GM19467 (cell line): ENCODE measurements around the gene DBN1.

Experiments
- ATAC-seq: cut with Tn5 transposase; IDR thresholded peaks from one replicate; pipeline ENCODE4 v1.9.1; 2021; ENCODE audit warnings: mild to moderate bottlenecking, moderate library complexity; ENCODE audit not compliant: unreplicated experiment

The DBN1 gene

GRCh38 chr5:177410575-177410974 is 62.9 kb downstream of the DBN1 start:
- ATAC-seq: no peak

- no peak for ATAC-seq
Observed at GRCh38 chr5:177409043-177409801, 64.2 kb downstream of the DBN1 start, which contains the start of gene F12. TSS of gene F12 (minus strand) at chr5:177409564. CDS start at chr5:177409527, 37 bp downstream.
